ENCODE measurements around the gene LHX2.

LHX2 gene

DNA sequence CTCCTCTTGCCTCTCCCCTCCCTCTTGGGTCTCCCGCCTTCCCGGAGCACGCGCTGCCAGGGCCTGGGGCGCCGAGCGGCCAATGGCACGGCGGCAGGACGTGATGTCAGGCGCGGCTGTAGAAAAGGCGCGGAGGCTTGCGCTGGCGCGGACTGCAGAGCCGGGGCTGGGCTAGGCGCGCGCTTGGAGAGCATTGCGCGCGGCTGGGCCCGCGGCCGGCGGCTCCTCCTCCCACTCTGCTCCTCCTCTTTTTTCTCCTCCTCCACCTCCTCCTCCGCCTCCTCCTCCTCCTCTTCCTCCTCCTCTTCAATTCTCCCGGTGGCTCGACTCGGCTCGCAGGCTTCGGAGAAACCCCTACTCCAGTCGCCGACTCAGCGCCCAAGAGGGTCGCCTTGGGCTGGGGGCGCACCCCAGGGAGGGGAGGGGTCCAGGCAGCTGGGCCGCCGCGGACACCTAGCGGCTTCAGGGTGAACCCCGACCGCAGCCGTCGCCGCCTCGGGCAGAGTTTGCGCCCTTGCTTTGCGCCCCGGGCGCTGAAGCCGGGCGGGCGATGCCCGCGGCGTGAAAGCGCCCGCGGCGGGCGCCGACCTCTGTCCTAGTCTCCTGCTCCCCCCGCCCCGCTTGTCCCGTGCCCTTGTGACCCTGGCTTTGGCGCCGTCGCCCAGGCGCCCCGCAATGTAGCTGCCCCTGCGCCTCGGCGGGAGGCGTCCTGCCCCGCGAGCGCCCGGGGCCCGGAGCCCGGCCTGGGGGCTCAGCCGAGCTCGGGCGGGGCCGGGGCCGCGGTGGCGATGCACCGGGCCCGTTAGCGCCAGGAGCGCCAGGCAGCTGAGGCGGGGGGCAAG, at the start of gene LHX2:
Gene LHX2 (plus strand): TSS at position 309 of the 842 bp plus-strand sequence. CDS start 581 bp downstream, outside the sequence.
- no peak for DNase-seq (ENCODE audit: low read depth)
- H3K4me3 ChIP-seq (ENCODE audit: low read depth, low read length) = no peak within 1 kb of the TSS
- TF ChIP-seq, protein P1, sequence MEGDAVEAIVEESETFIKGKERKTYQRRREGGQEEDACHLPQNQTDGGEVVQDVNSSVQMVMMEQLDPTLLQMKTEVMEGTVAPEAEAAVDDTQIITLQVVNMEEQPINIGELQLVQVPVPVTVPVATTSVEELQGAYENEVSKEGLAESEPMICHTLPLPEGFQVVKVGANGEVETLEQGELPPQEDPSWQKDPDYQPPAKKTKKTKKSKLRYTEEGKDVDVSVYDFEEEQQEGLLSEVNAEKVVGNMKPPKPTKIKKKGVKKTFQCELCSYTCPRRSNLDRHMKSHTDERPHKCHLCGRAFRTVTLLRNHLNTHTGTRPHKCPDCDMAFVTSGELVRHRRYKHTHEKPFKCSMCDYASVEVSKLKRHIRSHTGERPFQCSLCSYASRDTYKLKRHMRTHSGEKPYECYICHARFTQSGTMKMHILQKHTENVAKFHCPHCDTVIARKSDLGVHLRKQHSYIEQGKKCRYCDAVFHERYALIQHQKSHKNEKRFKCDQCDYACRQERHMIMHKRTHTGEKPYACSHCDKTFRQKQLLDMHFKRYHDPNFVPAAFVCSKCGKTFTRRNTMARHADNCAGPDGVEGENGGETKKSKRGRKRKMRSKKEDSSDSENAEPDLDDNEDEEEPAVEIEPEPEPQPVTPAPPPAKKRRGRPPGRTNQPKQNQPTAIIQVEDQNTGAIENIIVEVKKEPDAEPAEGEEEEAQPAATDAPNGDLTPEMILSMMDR (IDR thresholded peaks at IDR 0.05; ENCODE audit: low read depth, low read length, missing control alignments) = no peak

GRCh38 chr9:123964761-123965160, 46.8 kb upstream of the LHX2 start:
- no peak overlapping the region for H3K4me3 ChIP-seq (ENCODE audit: low read depth, low read length)
- TF ChIP-seq, protein P1 (IDR thresholded peaks at IDR 0.05; ENCODE audit: low read depth, low read length, missing control alignments) = no peak
- DNase-seq (ENCODE audit: low read depth) = no peak

- TF ChIP-seq, protein P1 (IDR thresholded peaks at IDR 0.05; ENCODE audit: low read depth, low read length, missing control alignments) = no peak
- DNase-seq (ENCODE audit: low read depth) = no peak
- no peak overlapping the region for H3K4me3 ChIP-seq (ENCODE audit: low read depth, low read length)
Measured at GRCh38 chr9:123965801-123966686, 45.5 kb upstream of the LHX2 start.

DNA sequence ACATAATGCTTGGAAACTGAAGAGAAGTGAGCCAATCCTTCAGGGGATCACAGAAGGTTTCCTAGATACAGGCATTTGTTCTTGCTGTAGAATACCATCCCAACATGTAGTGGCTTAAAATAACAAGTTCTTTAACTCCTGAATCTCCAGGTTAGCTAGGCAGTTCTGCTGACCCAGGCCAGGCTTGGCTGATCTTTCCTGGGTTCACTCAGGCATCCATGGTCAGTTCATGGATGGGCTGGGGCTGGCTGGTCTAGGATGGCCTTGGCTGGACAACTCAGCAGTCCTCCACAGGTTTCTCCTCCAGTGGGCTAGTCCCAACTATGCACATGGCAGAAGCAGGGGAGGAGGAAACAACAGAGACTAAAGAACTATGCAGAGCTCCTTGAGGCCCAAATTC, 44.2 kb upstream of the LHX2 start:
- no peak overlapping the region for H3K4me3 ChIP-seq (ENCODE audit: low read depth, low read length)
- TF ChIP-seq, protein P1 (IDR thresholded peaks at IDR 0.05; ENCODE audit: low read depth, low read length, missing control alignments) = no peak
- DNase-seq (ENCODE audit: low read depth) = no peak

DNA sequence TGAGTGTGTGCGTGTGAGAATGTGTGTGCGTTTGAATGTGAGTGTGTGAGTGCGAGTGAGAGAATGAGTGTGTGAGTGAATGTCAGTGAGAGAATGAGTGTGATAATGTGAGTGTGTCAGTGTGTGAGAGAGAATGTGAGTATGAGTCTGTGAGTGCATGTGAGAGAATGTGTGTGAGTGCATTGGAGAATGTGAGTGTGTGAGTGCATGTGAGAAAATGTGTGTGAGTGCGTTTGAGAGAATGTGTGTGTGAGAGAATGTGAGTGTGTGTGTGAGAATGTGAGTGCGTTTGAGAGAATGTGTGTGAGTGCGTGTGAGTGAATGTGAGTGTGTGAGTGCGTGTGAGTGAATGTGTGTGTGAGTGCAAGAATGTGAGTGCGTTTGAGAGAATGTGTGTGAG, 39.0 kb upstream of the LHX2 start:
- DNase-seq (ENCODE audit: low read depth) = no peak

GRCh38 chr9:123973590-123974223, 37.9 kb upstream of the LHX2 start:
- no peak for DNase-seq (ENCODE audit: low read depth)
- no peak overlapping the region for H3K4me3 ChIP-seq (ENCODE audit: low read depth, low read length)
- TF ChIP-seq, protein P1 (IDR thresholded peaks at IDR 0.05; ENCODE audit: low read depth, low read length, missing control alignments) = no peak

More for the DNA sequence above, 39.0 kb upstream of the LHX2 start:
- TF ChIP-seq, protein P1 (IDR thresholded peaks at IDR 0.05; ENCODE audit: low read depth, low read length, missing control alignments) = no peak
- H3K4me3 ChIP-seq (ENCODE audit: low read depth, low read length) = no peak overlapping the region
